Activated CD4-positive, alpha-beta memory T cell treated with anti-CD3 and anti-CD28 coated beads for 36 hours (primary cell): Measurements from ENCODE around the gene RFX4. TPM values are rescaled to one million over a fixed set of nuclear protein-coding genes. Genes with fewer than 3 reads are reported as not detected.

Experiments
- CTCF ChIA-PET: fragments of 350-600 bp; sonication (Branson Sonifier 250); formaldehyde crosslinking; loops from one replicate; lab custom pipeline; 2021; ENCODE audit warnings: antibody characterized with exemption, inconsistent platforms; lab: Charles Lee
- POLR2A ChIA-PET: fragments of 350-600 bp; sonication (Branson Sonifier 250); formaldehyde crosslinking; loops from one replicate; lab custom pipeline; 2021; ENCODE audit warnings: antibody characterized with exemption; lab: Charles Lee
- DNase-seq: peaks from one replicate; pipeline ENCODE4 v3.0.0-alpha.2; 2020
- H3K27ac Mint-ChIP-seq: one replicate; pipeline ENCODE4 v1.8.0; 2021; ENCODE audit warnings: mixed read lengths
- H3K27me3 Mint-ChIP-seq: one replicate; pipeline ENCODE4 v1.8.0; 2021; ENCODE audit warnings: mixed read lengths
- H3K36me3 Mint-ChIP-seq: one replicate; pipeline ENCODE4 v1.8.0; 2021; ENCODE audit warnings: mixed read lengths
- H3K4me1 Mint-ChIP-seq: one replicate; pipeline ENCODE4 v1.8.0; 2021; ENCODE audit warnings: low read depth, mixed read lengths
- H3K4me3 Mint-ChIP-seq: one replicate; pipeline ENCODE4 v1.8.0; 2021; ENCODE audit warnings: mild to moderate bottlenecking, mixed read lengths
- H3K9me3 Mint-ChIP-seq: one replicate; pipeline ENCODE4 v1.8.0; 2021; ENCODE audit warnings: mixed read lengths
- intact Hi-C: fragments of 100-400 bp; cut with micrococcal nuclease; formaldehyde crosslinking; loops from one replicate; pipeline ENCODE4 v1.15.1; 2023
- total RNA-seq, 2 experiments: library from RNA; stranded (reverse); gene quantifications; one replicate each; pipeline ENCODE4 v1.2.3, GENCODE V29; 2021

The RFX4 gene
- total RNA-seq, 2 experiments from 2014 or later, result not detected

DNA sequence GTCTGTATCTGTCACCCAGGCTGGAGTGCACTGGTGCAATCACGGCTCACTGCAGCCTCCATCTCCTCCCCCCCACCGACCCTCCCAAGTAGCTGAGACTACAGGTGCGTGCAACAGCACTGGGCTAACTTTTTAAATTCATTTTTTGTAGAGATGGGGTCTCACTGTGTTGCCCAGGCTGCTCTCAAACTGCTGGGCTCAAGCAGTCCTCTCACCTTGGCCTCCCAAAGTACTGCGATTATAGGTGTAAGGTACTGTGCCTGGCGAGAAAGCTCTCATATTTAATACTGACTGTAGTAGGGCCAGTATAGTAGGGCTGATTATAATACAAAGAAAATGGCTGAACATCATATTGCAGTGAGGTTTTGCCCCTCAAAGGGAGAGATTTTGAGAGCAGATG is 194.1 kb downstream of the RFX4 start:
- no peak overlapping the region for H3K4me3 Mint-ChIP-seq
- no peak overlapping the region for H3K27ac Mint-ChIP-seq
- H3K9me3 Mint-ChIP-seq, result no peaks in the 10 kb centered on the region
- no peak for DNase-seq
- peaks cover 26% of the 10 kb centered on the region for H3K4me1 Mint-ChIP-seq
- ChIA-PET POLR2A (no interaction called here), CTCF (interaction anchor here (1.5 kb wide), 1 partner anchor 420 kb away, joined by 3 read pairs; the partner anchor contains the start of gene POLR3B)
- intact Hi-C loops, result loop anchor here (10.0 kb wide), 1 partner anchor 192 kb away; the partner anchor contains the start of gene RFX4
- no peaks in the 10 kb centered on the region for H3K27me3 Mint-ChIP-seq
- no peaks in the 10 kb centered on the region for H3K36me3 Mint-ChIP-seq

DNA sequence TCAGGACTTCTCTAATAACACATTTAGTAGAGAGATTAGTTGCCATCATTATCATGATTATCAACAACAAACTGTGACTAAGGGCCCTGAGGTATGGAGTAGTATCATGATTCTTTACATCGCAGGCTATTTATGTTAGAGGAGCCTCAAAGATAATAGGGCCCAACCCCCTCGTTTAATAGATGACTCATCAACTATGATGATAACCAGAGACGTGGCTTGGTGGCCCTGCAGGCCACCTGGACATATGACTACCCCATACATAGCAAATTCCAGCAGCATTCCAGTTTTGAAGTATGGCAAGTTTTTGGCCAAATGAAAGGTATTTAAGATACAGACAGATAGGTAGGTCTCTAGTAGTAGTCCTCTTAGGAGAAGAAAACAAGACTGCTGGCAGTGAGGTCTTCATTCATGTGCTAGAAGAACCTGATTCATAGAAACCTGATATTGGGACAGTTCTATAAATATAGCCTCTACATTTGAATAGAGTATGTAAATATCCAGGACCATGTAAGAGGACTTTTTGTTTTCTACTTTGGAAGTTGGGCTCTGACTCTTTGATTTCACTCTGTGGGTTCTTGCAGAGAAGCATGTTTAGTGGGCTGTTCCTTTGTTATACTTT is 197.3 kb downstream of the RFX4 start:
- POLR2A ChIA-PET, result no interaction called here
- Mint-ChIP-seq H3K4me1 (peaks cover 30% of the 10 kb centered on the region), H3K27me3 (no peaks in the 10 kb centered on the region), H3K36me3 (peaks cover 7% of the 10 kb centered on the region), H3K27ac (no peak overlapping the region), H3K4me3 (no peak overlapping the region), H3K9me3 (no peaks in the 10 kb centered on the region)
- CTCF ChIA-PET, result no interaction called here
- no peak for DNase-seq
- intact Hi-C loops, result no loop called here

DNA sequence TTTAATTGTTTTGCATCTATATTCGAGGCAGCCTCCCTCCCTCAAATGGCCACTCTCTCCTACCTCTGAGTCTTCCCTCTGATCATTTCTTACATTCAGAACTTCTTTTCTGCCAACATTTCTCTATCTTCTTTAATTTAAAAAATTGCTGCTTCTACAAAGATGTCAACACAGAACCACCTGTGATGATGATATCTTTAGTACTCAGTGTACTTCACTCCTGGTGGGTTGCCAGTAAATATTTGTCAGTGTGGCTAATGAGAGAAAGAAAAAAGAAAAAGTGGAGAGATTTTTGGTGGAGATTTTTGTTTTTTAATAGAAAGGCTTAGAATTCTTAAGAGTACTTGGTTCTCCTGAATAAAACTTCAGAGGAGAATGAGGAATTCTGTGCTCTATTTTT is 199.8 kb downstream of the RFX4 start:
- H3K36me3 Mint-ChIP-seq, result peaks cover 20% of the 10 kb centered on the region
- ChIA-PET POLR2A (no interaction called here), CTCF (no interaction called here)
- no peaks in the 10 kb centered on the region for H3K27me3 Mint-ChIP-seq
- no peak overlapping the region for H3K27ac Mint-ChIP-seq
- peaks cover 11% of the 10 kb centered on the region for H3K4me1 Mint-ChIP-seq
- intact Hi-C loops, result no loop called here
- no peaks in the 10 kb centered on the region for H3K9me3 Mint-ChIP-seq
- no peak for DNase-seq
- H3K4me3 Mint-ChIP-seq, result no peak overlapping the region

DNA sequence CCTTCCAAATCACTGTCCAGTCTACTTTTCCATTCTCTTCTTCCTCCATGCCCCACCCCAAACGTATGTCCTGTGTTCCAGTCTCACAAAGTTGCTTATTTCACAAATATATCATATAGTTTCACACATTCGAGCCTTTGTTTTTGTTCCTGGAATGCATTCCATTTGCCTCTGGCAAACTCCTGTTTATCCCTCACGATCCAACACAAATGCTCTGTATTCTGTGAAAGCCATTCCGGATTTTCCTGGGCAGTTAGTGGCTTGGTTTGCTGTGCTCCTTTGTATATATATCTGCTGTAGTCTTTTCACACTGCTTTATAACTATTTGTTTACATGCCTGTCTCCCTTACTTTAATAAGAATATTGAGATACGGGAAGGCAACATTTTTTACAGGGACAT is 200.7 kb downstream of the RFX4 start:
- no peaks in the 10 kb centered on the region for H3K9me3 Mint-ChIP-seq
- no peak overlapping the region for H3K4me3 Mint-ChIP-seq
- H3K27me3 Mint-ChIP-seq, result no peaks in the 10 kb centered on the region
- ChIA-PET POLR2A (no interaction called here), CTCF (no interaction called here)
- H3K27ac Mint-ChIP-seq, result no peak overlapping the region
- H3K36me3 Mint-ChIP-seq, result peaks cover 28% of the 10 kb centered on the region
- DNase-seq, result no peak
- intact Hi-C loops, result no loop called here
- peaks cover 9% of the 10 kb centered on the region for H3K4me1 Mint-ChIP-seq

DNA sequence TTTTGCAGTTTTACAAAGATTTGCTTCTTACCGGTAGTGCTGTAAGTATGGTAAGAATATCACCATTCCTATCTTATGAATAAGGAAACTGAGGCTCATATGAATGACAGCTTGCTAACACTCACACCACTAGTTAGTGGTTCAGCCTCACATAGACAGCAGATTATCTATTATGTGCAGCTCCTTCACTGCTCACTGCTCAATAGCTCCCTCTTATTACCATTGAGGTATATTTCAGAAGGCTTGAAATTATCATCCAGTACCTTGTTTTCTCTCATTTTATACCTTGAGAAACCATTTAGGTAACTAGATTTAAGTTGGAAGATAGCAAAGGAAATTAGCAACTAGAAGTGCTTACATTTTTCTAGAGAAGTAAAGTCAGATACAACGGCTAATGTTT is 207.2 kb downstream of the RFX4 start:
- ChIA-PET POLR2A (no interaction called here), CTCF (interaction anchor here (0.9 to 1.6 kb wide), 3 partner anchors 14 to 130 kb away, joined by 3 to 4 read pairs (median 3); no protein-coding TSS in a partner anchor)
- Mint-ChIP-seq H3K4me3 (no peak overlapping the region), H3K27ac (no peak overlapping the region), H3K4me1 (peaks cover 2% of the 10 kb centered on the region), H3K9me3 (no peaks in the 10 kb centered on the region), H3K36me3 (peaks cover 40% of the 10 kb centered on the region), H3K27me3 (no peaks in the 10 kb centered on the region)
- DNase-seq, result no peak
- intact Hi-C loops, result no loop called here

DNA sequence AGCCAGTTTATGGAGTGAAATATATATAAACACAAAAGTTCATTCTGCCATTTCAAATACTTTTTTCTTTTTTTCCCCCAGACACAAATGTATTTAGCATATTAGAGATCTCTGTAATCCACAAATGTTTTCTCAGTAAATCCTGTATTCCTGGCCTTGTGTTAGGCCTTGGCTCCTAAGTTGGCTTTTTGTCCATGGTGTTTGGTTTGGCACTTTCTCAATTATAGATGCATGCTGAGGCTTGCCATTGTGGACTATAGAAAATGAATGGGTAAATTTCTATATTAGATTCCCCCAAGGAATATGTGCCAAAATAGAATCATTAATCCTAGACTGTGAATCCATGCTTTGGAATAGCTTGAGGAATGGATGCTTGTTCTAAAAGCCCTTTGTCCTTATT is 208.7 kb downstream of the RFX4 start:
- no peak overlapping the region for H3K27ac Mint-ChIP-seq
- POLR2A ChIA-PET, result no interaction called here
- no peaks in the 10 kb centered on the region for H3K9me3 Mint-ChIP-seq
- H3K36me3 Mint-ChIP-seq, result peaks cover 33% of the 10 kb centered on the region
- H3K27me3 Mint-ChIP-seq, result no peaks in the 10 kb centered on the region
- CTCF ChIA-PET, result no interaction called here
- DNase-seq, result no peak
- intact Hi-C loops, result no loop called here
- no peak overlapping the region for H3K4me3 Mint-ChIP-seq
- H3K4me1 Mint-ChIP-seq, result peaks cover 2% of the 10 kb centered on the region

DNA sequence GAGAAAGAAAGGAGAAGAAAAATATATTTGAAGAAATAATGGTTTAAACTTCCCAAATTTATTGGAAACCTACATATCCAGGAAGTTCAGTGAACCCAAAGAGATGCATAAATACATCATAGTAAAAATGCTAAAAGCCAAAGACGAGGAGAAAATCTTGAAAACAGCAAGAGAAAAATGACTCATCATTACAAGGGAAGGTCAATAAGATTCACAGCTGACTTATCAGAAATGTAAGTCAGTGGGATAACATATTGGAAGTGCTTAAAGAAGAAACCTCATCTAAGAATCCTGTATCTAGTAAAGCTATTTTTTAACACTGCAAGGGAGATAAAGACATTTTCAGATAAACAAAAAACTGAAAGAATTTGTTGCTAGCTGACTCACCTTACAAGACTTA is 211.6 kb downstream of the RFX4 start:
- CTCF ChIA-PET, result interaction anchor here (1.3 kb wide), 1 partner anchor 47 kb away, joined by 3 read pairs; no protein-coding TSS in a partner anchor
- no peaks in the 10 kb centered on the region for H3K27me3 Mint-ChIP-seq
- peaks cover 13% of the 10 kb centered on the region for H3K36me3 Mint-ChIP-seq
- POLR2A ChIA-PET, result no interaction called here
- H3K4me1 Mint-ChIP-seq, result peaks cover 6% of the 10 kb centered on the region
- H3K9me3 Mint-ChIP-seq, result no peaks in the 10 kb centered on the region
- no peak for DNase-seq
- H3K4me3 Mint-ChIP-seq, result no peak overlapping the region
- intact Hi-C loops, result no loop called here
- H3K27ac Mint-ChIP-seq, result no peak overlapping the region

DNA sequence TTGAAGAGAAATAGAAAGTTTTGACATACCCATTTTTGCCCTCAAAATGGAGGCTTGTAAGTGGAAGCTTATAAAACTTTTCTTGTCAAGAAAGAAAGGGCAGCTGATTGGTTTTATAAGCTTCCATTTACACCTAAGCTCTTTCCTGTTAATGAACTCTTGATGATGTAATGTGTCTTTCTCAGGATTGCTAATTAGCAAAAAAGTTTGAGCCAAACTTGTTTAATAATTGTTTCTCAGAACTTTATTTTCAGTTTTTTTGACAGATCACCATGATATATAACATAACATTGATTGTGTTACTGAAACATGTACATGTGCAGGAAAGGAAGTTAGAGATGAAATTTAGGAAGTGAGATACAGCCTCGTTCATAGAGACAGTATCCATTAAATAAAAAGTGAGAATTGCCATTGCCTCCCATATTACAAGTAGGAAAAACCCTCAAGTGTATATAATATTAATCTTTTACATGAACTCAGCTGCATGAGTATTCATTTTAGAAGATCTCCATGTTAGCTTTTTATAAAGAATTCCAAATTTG is 218.4 kb downstream of the RFX4 start:
- Mint-ChIP-seq H3K4me3 (no peak overlapping the region), H3K27me3 (no peaks in the 10 kb centered on the region), H3K9me3 (no peaks in the 10 kb centered on the region), H3K4me1 (peaks cover 10% of the 10 kb centered on the region), H3K27ac (no peak overlapping the region), H3K36me3 (peaks cover 13% of the 10 kb centered on the region)
- ChIA-PET CTCF (interaction anchor here (1.6 kb wide), 1 partner anchor 40 kb away, joined by 6 read pairs; no protein-coding TSS in a partner anchor), POLR2A (no interaction called here)
- DNase-seq, result no peak
- intact Hi-C loops, result no loop called here

DNA sequence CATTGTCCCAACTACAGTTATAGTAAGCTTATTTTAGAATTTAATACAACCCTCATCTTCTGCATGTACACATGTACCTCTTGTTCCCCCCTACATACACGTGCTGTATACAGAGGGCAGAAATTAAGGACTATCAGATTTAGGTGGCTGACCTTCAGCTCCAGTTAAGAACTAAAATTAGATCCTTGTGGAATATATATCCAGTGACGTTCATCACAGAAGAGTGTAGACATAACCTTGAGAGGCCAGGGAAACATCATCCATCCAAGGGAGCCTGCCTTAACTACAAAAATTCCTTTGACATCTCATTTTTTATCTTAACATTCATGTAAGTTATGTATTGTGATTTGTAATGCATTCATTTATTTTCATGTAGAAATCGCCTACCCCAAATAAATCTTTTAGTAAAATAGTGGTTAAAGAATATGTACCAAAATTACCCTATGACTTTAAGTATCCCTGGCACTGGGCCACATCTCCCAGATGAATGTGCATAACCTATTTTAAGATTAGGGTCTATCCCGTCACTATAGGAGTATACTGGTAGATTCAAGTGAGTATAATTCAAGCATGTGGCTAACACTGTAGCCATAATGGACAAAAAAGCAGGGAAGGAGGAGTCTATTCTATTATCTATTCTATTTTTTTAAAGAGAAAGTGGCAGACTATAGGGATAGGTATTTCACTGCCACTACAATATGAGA is 219.2 kb downstream of the RFX4 start:
- H3K36me3 Mint-ChIP-seq, result peaks cover 15% of the 10 kb centered on the region
- DNase-seq, result no peak
- intact Hi-C loops, result no loop called here
- no peaks in the 10 kb centered on the region for H3K9me3 Mint-ChIP-seq
- ChIA-PET CTCF (no interaction called here), POLR2A (no interaction called here)
- H3K4me3 Mint-ChIP-seq, result no peak overlapping the region
- no peak overlapping the region for H3K27ac Mint-ChIP-seq
- H3K4me1 Mint-ChIP-seq, result peaks cover 10% of the 10 kb centered on the region
- H3K27me3 Mint-ChIP-seq, result no peaks in the 10 kb centered on the region

DNA sequence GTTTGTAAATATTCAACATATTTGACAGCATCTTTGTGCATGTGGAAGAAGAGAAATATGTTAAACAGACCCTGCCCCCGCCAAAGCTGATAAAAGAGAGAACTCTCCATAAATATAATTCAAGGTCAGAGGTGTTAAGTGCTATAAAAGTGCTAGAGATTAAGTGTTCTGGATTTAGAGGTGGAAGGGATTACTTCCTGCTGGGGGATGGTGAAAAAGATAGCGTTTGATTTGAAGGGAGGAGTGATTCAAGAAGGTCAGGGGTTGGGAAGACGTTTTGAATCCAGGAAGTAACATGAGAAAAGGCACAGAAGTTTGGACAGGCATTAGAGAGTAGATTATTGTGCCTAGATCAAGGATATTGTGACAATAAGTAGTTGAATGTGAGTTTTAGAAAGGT is 221.9 kb downstream of the RFX4 start:
- no peak overlapping the region for H3K27ac Mint-ChIP-seq
- POLR2A ChIA-PET, result no interaction called here

More for the DNA sequence above, 221.9 kb downstream of the RFX4 start:
- CTCF ChIA-PET, result no interaction called here
- Mint-ChIP-seq H3K36me3 (peaks cover 15% of the 10 kb centered on the region), H3K4me1 (peaks cover 6% of the 10 kb centered on the region), H3K4me3 (no peak overlapping the region), H3K27me3 (no peaks in the 10 kb centered on the region), H3K9me3 (no peaks in the 10 kb centered on the region)
- intact Hi-C loops, result no loop called here
- DNase-seq, result no peak
